ENCODE results near the gene ADAMTS8.
"Not testable (repeated sequence)": the region's sequence is repeated elsewhere in the genome, so short reads cannot be mapped to it uniquely, and the experiment has no call there.

Gene ADAMTS8

GRCh38 chr11:130439160-130439519 is 10.7 kb upstream of the ADAMTS8 start:
- no peak for DNase-seq (ENCODE audit: low read depth in 2 of 2)

GRCh38 chr11:130438401-130439159 is 10.2 kb upstream of the ADAMTS8 start:
- DNase-seq (ENCODE audit: low read depth in 2 of 2): not testable (repeated sequence)

GRCh38 chr11:130437848-130438247 is 9.4 kb upstream of the ADAMTS8 start:
- no peak for DNase-seq (ENCODE audit: low read depth in 2 of 2)

GRCh38 chr11:130436171-130436570 is 7.8 kb upstream of the ADAMTS8 start:
- DNase-seq (ENCODE audit: low read depth in 2 of 2): no peak

GRCh38 chr11:130435671-130436070 is 7.3 kb upstream of the ADAMTS8 start:
- DNase-seq (ENCODE audit: low read depth in 2 of 2): no peak

GRCh38 chr11:130434521-130435223 is 6.3 kb upstream of the ADAMTS8 start:
- DNase-seq (ENCODE audit: low read depth in 2 of 2): peak in 1 of 2 donors; percentile 37

- no peak for DNase-seq (ENCODE audit: low read depth in 2 of 2)
These were observed 4.9 kb upstream of the ADAMTS8 start for GRCh38 chr11:130433357-130433756.

- no peak for DNase-seq (ENCODE audit: low read depth in 2 of 2)
These were observed 3.4 kb upstream of the ADAMTS8 start for GRCh38 chr11:130431801-130432200.

- DNase-seq (ENCODE audit: low read depth in 2 of 2): peak; percentile 39 to 58
These were observed 2.9 kb upstream of the ADAMTS8 start for GRCh38 chr11:130431331-130431773.

GRCh38 chr11:130429983-130430382 is 1.6 kb upstream of the ADAMTS8 start:
- DNase-seq (ENCODE audit: low read depth in 2 of 2): no peak

- DNase-seq (ENCODE audit: low read depth in 2 of 2): no peak
These were observed 792 bp upstream of the ADAMTS8 start for GRCh38 chr11:130429120-130429681.

- DNase-seq (ENCODE audit: low read depth in 2 of 2): no peak
These were observed 661 bp downstream of the ADAMTS8 start for GRCh38 chr11:130427581-130428315.

GRCh38 chr11:130426837-130427341 is 1.5 kb downstream of the ADAMTS8 start:
- DNase-seq (ENCODE audit: low read depth in 2 of 2): no peak

GRCh38 chr11:130426223-130426836 is 2.1 kb downstream of the ADAMTS8 start:
- DNase-seq (ENCODE audit: low read depth in 2 of 2): no peak

GRCh38 chr11:130425156-130425555 is 3.3 kb downstream of the ADAMTS8 start:
- DNase-seq (ENCODE audit: low read depth in 2 of 2): no peak

GRCh38 chr11:130424613-130425140 is 3.7 kb downstream of the ADAMTS8 start:
- no peak for DNase-seq (ENCODE audit: low read depth in 2 of 2)

GRCh38 chr11:130423541-130424142 is 4.8 kb downstream of the ADAMTS8 start:
- DNase-seq (ENCODE audit: low read depth in 2 of 2): no peak

- no peak for DNase-seq (ENCODE audit: low read depth in 2 of 2)
These were observed 6.0 kb downstream of the ADAMTS8 start for GRCh38 chr11:130422251-130422995.

GRCh38 chr11:130421697-130422096 is 6.7 kb downstream of the ADAMTS8 start:
- DNase-seq (ENCODE audit: low read depth in 2 of 2): no peak

- no peak for DNase-seq (ENCODE audit: low read depth in 2 of 2)
These were observed 7.2 kb downstream of the ADAMTS8 start for GRCh38 chr11:130421199-130421585.

Data from stimulated activated CD8-positive, alpha-beta memory T cell treated with anti-CD3 and anti-CD28 coated beads, Interleukin-2, amount 100 ng/mL, for 48 hours (primary cell).